ENCODE results near the gene KIAA1143.
A peak's percentile ranks its signal among the peaks of the same experiment; 100 is the strongest.

KIAA1143 gene

GRCh38 chr3:44761424-44762169, at the start of gene KIAA1143, which contains the start of gene KIF15:
TSS of gene KIAA1143 (minus strand) at chr3:44761619. CDS start at chr3:44761602, 17 bp downstream.
TSS of gene KIF15 (plus strand) at chr3:44761794. CDS start at chr3:44761866, 72 bp downstream.
- peak within 1 kb of the TSS; percentile 85 for H3K4me3 Mint-ChIP-seq
- H3K9me3 Mint-ChIP-seq: peaks cover 43% of the 10 kb centered on the region
- peak within 1 kb of the TSS; percentile 88 for H3K27ac Mint-ChIP-seq
- peaks cover 40% of the 10 kb centered on the region for H3K4me1 Mint-ChIP-seq
- peak; percentile 97 for DNase-seq
- CTCF ChIA-PET: interaction anchor here (1.2 kb wide), 1 partner anchor 152 kb away, joined by 4 read pairs; no protein-coding TSS in a partner anchor
- peaks cover 71% of the 10 kb centered on the region for H3K36me3 Mint-ChIP-seq
- H3K27me3 Mint-ChIP-seq: no peaks in the 10 kb centered on the region

GRCh38 chr3:44805960-44806359, 44.5 kb upstream of the KIAA1143 start:
- H3K27ac Mint-ChIP-seq: no peak overlapping the region
- peaks cover 55% of the 10 kb centered on the region for H3K36me3 Mint-ChIP-seq
- CTCF ChIA-PET: interaction anchor here (0.9 kb wide), 1 partner anchor 8 kb away, joined by 3 read pairs; no protein-coding TSS in a partner anchor
- no peak for DNase-seq
- no peaks in the 10 kb centered on the region for H3K9me3 Mint-ChIP-seq
- H3K4me3 Mint-ChIP-seq: no peak overlapping the region
- no peaks in the 10 kb centered on the region for H3K27me3 Mint-ChIP-seq
- no peaks in the 10 kb centered on the region for H3K4me1 Mint-ChIP-seq

DNA sequence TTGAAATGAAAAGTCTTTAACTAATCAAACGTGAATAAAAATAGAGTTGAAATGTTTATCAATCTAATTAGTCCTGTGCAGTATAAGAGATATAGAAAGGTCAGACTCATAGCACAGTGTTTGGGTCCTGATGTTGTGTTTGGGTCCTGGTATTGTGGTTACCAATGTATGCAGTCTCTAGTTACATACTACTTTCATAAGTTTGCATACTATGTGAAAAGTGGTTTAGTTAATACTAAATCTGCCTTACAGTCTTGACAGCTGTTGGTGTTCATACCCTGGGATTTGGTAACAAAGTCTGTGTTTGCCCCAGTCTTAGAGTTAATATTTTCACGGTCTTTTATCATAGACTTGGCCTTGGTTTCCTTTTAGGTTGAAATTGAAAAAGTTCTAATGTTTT, 41.9 kb upstream of the KIAA1143 start:
- Mint-ChIP-seq H3K9me3 (no peaks in the 10 kb centered on the region), H3K4me1 (no peaks in the 10 kb centered on the region), H3K36me3 (peaks cover 60% of the 10 kb centered on the region), H3K27ac (no peak overlapping the region), H3K4me3 (no peak overlapping the region), H3K27me3 (no peaks in the 10 kb centered on the region)
- CTCF ChIA-PET: no interaction called here
- DNase-seq: no peak

DNA sequence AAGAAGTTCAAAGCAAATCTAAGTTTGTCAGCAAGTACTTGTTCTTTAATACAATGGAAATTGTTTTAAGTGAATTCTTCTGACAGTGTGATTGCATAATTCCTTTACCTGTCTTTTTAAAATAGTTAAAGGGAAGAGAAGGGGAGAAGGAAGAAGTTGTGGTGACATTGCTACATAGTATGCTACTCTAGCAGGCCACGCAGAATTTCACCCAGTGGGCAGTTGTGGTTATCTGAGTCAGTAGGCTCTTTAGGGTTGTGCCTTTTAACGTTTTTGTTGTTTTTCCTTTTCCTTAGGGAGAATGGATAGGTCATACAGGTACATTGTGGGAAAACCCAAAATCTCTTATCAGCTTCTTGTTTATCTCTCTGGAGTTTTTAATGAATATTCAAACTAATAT, 40.6 kb upstream of the KIAA1143 start:
- no peak overlapping the region for H3K4me3 Mint-ChIP-seq
- no peak overlapping the region for H3K27ac Mint-ChIP-seq
- no peaks in the 10 kb centered on the region for H3K9me3 Mint-ChIP-seq
- CTCF ChIA-PET: no interaction called here
- DNase-seq: no peak
- H3K4me1 Mint-ChIP-seq: no peaks in the 10 kb centered on the region
- peaks cover 59% of the 10 kb centered on the region for H3K36me3 Mint-ChIP-seq
- no peaks in the 10 kb centered on the region for H3K27me3 Mint-ChIP-seq

- H3K9me3 Mint-ChIP-seq: no peaks in the 10 kb centered on the region
- H3K27me3 Mint-ChIP-seq: no peaks in the 10 kb centered on the region
- H3K4me3 Mint-ChIP-seq: no peak overlapping the region
- H3K4me1 Mint-ChIP-seq: no peaks in the 10 kb centered on the region
- DNase-seq: no peak
- CTCF ChIA-PET: no interaction called here
- no peak overlapping the region for H3K27ac Mint-ChIP-seq
- H3K36me3 Mint-ChIP-seq: peaks cover 61% of the 10 kb centered on the region
These were observed 33.8 kb upstream of the KIAA1143 start for GRCh38 chr3:44795197-44795596.

GRCh38 chr3:44782891-44783290, 21.5 kb upstream of the KIAA1143 start:
- peaks cover 67% of the 10 kb centered on the region for H3K36me3 Mint-ChIP-seq
- H3K27me3 Mint-ChIP-seq: no peaks in the 10 kb centered on the region
- DNase-seq: no peak
- H3K4me3 Mint-ChIP-seq: no peak overlapping the region
- CTCF ChIA-PET: no interaction called here
- H3K9me3 Mint-ChIP-seq: no peaks in the 10 kb centered on the region
- no peak overlapping the region for H3K27ac Mint-ChIP-seq
- no peaks in the 10 kb centered on the region for H3K4me1 Mint-ChIP-seq

DNA sequence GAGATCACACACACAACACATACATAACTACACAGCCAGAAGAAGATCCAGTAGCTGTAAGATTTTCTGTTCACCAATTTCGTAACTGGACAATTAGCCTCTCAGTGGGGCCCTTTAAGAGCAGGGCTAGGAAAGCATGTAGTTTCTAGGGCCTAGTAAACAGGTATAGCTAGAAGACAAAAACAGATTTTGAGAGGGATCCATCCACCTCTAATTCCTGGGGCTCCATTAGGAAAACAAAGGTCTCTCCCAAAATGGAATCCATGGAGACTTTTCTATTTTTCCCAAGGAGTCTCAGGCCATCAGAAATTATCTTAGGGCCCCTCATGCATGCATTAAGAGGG, 10.7 kb upstream of the KIAA1143 start:
- CTCF ChIA-PET: no interaction called here
- Mint-ChIP-seq H3K36me3 (peaks cover 84% of the 10 kb centered on the region), H3K27me3 (no peaks in the 10 kb centered on the region), H3K9me3 (peaks cover 50% of the 10 kb centered on the region), H3K4me3 (no peak overlapping the region), H3K4me1 (no peaks in the 10 kb centered on the region), H3K27ac (no peak overlapping the region)
- DNase-seq: no peak

DNA sequence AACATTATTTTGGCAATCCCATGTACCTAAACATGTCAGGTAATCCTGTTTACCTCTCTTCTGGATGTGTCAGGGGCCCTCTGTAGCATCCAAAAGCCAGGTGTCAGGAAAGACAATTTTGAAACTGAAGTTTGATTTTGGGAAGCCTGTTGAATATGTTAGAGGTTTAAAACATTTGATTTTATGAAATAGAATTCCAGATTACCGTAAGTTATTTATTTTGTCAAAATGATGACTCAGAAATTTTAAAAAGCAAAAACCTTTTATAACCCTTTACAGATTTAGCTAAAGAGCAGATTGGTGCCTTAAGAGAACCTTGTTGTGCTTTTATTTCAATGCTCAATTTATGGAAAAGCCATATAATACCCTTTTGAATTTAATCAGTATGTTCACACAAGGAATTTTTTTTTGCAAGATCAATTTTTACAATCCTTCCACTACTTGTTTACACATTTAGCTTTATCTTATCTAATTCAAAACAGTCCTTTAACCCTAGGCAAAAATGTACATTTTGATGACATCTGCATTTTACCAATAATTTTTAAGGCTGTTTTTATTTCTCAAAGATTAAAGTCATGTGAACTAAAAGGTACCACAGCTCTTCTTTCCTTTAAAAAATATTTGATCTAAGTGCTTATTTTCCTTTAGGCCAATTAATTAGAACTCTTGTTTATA, 10.1 kb upstream of the KIAA1143 start:
- Mint-ChIP-seq H3K27ac (no peak overlapping the region), H3K4me3 (no peak overlapping the region), H3K36me3 (peaks cover 84% of the 10 kb centered on the region), H3K9me3 (peaks cover 52% of the 10 kb centered on the region), H3K4me1 (no peaks in the 10 kb centered on the region), H3K27me3 (no peaks in the 10 kb centered on the region)
- CTCF ChIA-PET: no interaction called here
- DNase-seq: no peak

DNA sequence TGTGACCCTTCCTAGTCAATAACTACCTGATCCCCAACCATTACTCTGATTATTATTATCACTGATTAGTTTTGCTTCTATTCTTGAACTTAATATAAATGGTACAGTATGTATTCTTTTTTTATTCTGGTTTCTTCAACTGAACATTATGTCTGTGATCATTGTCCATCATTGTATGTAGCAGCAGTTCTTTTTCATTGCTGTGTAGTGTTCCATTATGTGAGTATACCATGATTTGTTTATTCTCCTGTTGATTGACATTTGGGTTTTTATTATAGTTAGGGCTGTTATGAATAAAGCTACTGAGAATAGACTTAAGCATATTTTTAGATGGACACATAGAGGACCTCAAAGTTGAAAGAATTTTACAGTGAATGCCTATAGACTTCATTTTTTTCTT, 2.8 kb upstream of the KIAA1143 start:
- no peak overlapping the region for H3K27ac Mint-ChIP-seq
- peaks cover 74% of the 10 kb centered on the region for H3K36me3 Mint-ChIP-seq
- H3K4me3 Mint-ChIP-seq: no peak overlapping the region
- H3K9me3 Mint-ChIP-seq: peaks cover 39% of the 10 kb centered on the region
- CTCF ChIA-PET: no interaction called here
- no peak for DNase-seq
- peaks cover 40% of the 10 kb centered on the region for H3K4me1 Mint-ChIP-seq
- no peaks in the 10 kb centered on the region for H3K27me3 Mint-ChIP-seq

DNA sequence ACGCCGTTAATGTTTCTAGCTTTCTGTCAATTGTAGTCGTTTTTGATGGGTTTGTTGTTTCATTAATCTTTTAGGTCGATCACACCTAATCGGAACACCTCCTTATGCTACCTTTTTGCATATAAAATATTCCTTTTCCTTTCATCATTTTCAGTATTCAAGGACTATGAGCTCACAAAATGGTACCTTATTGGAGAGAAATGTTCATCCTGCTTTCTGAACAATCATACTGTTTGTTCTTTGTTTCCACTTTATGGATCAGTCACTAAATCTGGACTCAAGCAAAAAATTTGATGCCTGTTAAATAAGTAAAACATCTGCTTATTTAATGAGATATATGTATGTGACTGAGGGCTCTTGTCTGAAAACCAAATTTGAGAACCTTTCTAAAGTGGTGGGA, 1.3 kb upstream of the KIAA1143 start:
- CTCF ChIA-PET: interaction anchor here (1.2 kb wide), 1 partner anchor 151 kb away, joined by 4 read pairs; no protein-coding TSS in a partner anchor

DNA sequence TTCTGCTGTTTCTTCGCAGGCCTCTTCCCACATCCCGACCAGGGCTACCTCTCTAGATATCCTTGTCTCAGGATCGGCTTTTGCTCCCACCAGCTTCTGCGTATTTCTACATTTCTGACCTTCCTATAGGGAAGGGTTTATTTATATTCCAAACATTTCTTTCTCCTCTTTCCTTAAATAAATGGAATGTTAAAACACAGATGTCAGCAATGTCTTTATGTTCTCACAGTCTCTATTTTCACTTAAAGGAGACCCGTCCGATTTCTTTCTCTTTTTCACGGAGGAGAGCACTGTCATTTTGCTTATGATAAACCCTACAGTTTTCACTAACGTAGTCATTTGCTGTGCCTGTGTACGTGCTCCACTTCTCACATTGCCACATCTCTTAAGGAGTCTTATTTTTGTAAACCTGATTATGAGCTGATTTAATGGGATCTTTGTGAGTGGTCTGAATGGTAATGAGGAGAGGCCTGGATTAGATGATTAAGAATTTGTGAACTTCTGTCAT, 805 bp upstream of the KIAA1143 start:
- Mint-ChIP-seq H3K27me3 (no peaks in the 10 kb centered on the region), H3K36me3 (peaks cover 73% of the 10 kb centered on the region), H3K9me3 (peaks cover 43% of the 10 kb centered on the region), H3K4me3 (peak overlapping the region; percentile 85), H3K4me1 (peaks cover 40% of the 10 kb centered on the region), H3K27ac (peak overlapping the region; percentile 88)
- DNase-seq: no peak
- CTCF ChIA-PET: interaction anchor here (1.2 kb wide), 1 partner anchor 152 kb away, joined by 4 read pairs; no protein-coding TSS in a partner anchor

More for the DNA sequence above, 1.3 kb upstream of the KIAA1143 start:
- Mint-ChIP-seq H3K27me3 (no peaks in the 10 kb centered on the region), H3K4me3 (peak overlapping the region; percentile 85), H3K27ac (peak overlapping the region; percentile 88), H3K36me3 (peaks cover 73% of the 10 kb centered on the region), H3K9me3 (peaks cover 40% of the 10 kb centered on the region), H3K4me1 (peaks cover 40% of the 10 kb centered on the region)
- DNase-seq: no peak

GRCh38 chr3:44761101-44761423, 357 bp downstream of the KIAA1143 start:
- peak overlapping the region; percentile 85 for H3K4me3 Mint-ChIP-seq
- CTCF ChIA-PET: no interaction called here
- DNase-seq: no peak
- H3K9me3 Mint-ChIP-seq: peaks cover 41% of the 10 kb centered on the region
- peak overlapping the region; percentile 88 for H3K27ac Mint-ChIP-seq
- H3K4me1 Mint-ChIP-seq: peaks cover 40% of the 10 kb centered on the region
- no peaks in the 10 kb centered on the region for H3K27me3 Mint-ChIP-seq
- peaks cover 71% of the 10 kb centered on the region for H3K36me3 Mint-ChIP-seq

DNA sequence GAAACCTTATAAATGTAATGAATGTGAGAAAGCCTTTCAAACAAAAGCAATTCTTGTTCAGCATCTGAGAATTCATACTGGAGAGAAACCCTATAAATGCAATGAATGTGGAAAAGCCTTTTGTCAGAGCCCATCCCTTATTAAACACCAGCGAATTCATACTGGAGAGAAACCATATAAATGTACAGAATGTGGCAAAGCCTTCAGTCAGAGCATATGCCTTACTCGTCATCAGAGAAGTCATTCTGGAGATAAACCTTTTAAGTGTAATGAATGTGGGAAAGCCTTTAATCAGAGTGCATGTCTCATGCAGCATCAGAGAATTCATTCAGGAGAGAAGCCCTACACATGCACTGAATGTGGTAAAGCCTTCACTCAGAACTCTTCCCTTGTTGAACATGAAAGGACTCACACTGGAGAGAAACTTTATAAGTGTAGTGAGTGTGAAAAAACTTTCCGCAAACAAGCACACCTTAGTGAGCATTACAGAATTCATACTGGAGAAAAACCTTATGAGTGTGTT, 26.7 kb downstream of the KIAA1143 start:
- Mint-ChIP-seq H3K4me1 (peaks cover 6% of the 10 kb centered on the region), H3K27ac (no peak overlapping the region), H3K9me3 (peaks cover 80% of the 10 kb centered on the region), H3K36me3 (peaks cover 35% of the 10 kb centered on the region), H3K27me3 (no peaks in the 10 kb centered on the region), H3K4me3 (no peak overlapping the region)
- CTCF ChIA-PET: no interaction called here
- DNase-seq: no peak

DNA sequence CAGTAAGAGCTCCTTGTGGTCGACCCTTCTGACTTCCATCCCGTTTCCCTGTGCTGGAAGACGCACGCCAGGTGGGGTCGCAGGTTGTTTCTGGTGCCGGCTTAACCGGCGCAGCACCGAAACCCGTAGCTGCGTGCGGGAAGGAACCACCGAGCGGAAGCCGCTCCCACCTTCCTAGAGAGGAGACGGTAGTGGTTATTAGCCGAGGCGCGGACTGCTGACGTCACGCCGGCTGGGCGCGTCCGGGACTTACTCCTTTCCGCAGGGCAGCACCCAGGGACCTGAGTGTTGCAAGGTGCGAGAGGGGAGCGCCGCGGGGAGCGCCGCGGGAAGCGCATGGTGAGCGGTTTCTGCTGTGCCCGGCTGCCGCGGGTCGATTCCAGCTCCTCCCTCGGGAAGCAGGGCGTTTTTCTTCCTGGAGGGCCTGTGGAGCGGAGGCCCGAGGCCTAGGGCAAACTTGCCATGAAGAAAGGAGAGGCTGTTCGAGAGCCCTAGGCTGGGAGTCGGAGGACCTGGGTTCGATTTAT, 32.0 kb downstream of the KIAA1143 start, which contains the start of gene ZNF501:
TSS of gene ZNF501 (plus strand) at position 252 of the 527 bp plus-strand sequence. CDS start 4,787 bp downstream, outside the sequence.
- Mint-ChIP-seq H3K4me1 (peaks cover 14% of the 10 kb centered on the region), H3K4me3 (peak within 1 kb of the TSS; percentile 88), H3K27ac (peak within 1 kb of the TSS; percentile 89), H3K9me3 (peaks cover 80% of the 10 kb centered on the region), H3K36me3 (peaks cover 41% of the 10 kb centered on the region), H3K27me3 (no peaks in the 10 kb centered on the region)
- CTCF ChIA-PET: interaction anchor here (0.9 kb wide), 2 partner anchors 9 to 185 kb away, joined by 3 to 4 read pairs; no protein-coding TSS in a partner anchor
- peak; percentile 92 for DNase-seq

All from activated naive CD4-positive, alpha-beta T cell treated with anti-CD3 and anti-CD28 coated beads, Interleukin-2, amount 10 ng/mL, durations not matched to agents 7 days and 5 days (primary cell).